Dendritic cell treated with granulocyte-macrophage colony-stimulating factor and Interleukin-4, amounts not matched to agents 40 ng/mL and 50 ng/mL, for 4 days (primary cell): Measurements from ENCODE around the gene DNAH14.

Source experiments
- H3K27ac Mint-ChIP-seq: one replicate; pipeline ENCODE4 v1.8.0; 2022; ENCODE audit warnings: mild to moderate bottlenecking, mixed read lengths
- H3K27me3 Mint-ChIP-seq: one replicate; pipeline ENCODE4 v1.8.0; 2022; ENCODE audit warnings: mild to moderate bottlenecking, mixed read lengths
- H3K36me3 Mint-ChIP-seq: one replicate; pipeline ENCODE4 v1.8.0; 2022; ENCODE audit warnings: low read depth, mixed read lengths
- H3K4me1 Mint-ChIP-seq: one replicate; pipeline ENCODE4 v1.8.0; 2022; ENCODE audit warnings: low read depth, mixed read lengths
- H3K4me3 Mint-ChIP-seq: one replicate; pipeline ENCODE4 v1.8.0; 2022; ENCODE audit warnings: mild to moderate bottlenecking, moderate library complexity, mixed read lengths
- H3K9me3 Mint-ChIP-seq: one replicate; pipeline ENCODE4 v1.8.0; 2022; ENCODE audit warnings: mixed read lengths
- intact Hi-C: fragments of 100-400 bp; cut with micrococcal nuclease; formaldehyde crosslinking; loops from one replicate; pipeline ENCODE4 v1.15.0; 2022

The DNAH14 gene

DNA sequence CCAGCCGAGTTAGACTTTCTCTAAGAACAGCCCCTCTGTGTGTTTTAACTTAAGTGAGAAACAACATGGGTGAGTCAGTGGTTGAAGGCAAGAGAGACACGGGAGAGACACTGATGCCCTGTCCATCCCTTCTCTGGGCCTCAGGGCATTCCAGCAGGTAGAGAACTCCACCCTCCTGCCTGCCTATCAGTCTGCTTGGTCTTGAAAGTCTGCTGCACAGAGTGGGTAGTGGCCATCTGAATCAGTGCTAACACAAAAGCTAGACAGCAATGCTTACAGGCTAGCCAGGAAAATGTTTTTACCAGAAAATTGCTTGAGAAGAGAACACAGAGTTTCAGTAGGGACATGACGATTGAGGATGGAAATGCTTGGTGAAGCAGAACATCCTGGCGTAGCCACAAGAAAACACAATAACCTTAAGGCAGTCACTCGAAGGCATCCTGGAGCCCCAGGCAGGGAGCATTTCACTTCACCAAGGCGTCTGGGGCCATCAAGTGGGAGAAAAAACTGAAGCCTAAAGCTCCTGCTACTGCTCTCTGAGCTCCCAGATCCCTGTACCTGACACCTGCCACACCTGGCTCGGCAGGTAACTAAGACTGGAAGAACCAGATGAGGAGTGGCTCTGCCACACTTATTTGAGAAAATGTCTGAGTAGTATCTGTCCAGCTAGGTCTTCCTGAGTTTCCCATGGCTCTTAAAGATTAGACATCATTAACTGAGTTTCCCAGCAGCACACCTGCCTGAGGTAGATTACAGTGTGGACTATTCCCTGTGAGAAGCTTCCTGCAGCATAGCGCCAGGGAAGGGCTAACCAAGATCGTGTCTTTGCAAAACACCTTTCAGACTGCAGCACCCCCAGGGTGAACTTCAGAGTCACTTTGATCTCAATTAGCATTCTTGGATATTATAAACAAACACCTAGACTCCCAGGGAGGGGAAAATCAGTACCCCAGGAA lies 516.4 kb downstream of the DNAH14 start:
- H3K4me1 Mint-ChIP-seq: peaks cover 88% of the 10 kb centered on the region
- no peaks in the 10 kb centered on the region for H3K27me3 Mint-ChIP-seq
- no peaks in the 10 kb centered on the region for H3K36me3 Mint-ChIP-seq
- no peaks in the 10 kb centered on the region for H3K9me3 Mint-ChIP-seq
- intact Hi-C loops: loop anchor here (1.0 kb wide), 2 partner anchors 18 to 20 kb away; partner anchors contain the start of gene LBR
- H3K4me3 Mint-ChIP-seq: peak overlapping the region; percentile 58
- H3K27ac Mint-ChIP-seq: peak overlapping the region; percentile 78

DNA sequence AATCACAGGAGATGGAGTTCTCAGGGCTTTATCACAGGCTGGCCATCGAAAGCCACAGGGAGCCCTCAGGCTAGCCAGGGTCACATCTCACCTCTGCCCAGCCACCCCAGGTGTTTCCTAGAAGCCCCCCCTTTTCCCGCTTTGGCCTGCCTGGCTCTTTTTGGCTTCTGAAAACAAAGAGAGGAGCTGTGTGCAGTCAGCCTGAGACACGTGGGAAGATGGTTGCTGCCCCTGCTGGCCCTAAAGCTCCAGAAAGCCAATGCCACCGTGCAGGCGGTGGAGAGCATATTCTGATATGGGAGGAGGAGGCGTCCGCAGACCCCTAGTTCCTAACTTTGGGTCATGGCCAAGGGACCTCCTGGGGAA lies 517.1 kb downstream of the DNAH14 start:
- Mint-ChIP-seq H3K36me3 (no peaks in the 10 kb centered on the region), H3K4me3 (no peak overlapping the region), H3K4me1 (peaks cover 88% of the 10 kb centered on the region), H3K9me3 (no peaks in the 10 kb centered on the region), H3K27me3 (no peaks in the 10 kb centered on the region), H3K27ac (peak overlapping the region; percentile 34)
- intact Hi-C loops: no loop called here

DNA sequence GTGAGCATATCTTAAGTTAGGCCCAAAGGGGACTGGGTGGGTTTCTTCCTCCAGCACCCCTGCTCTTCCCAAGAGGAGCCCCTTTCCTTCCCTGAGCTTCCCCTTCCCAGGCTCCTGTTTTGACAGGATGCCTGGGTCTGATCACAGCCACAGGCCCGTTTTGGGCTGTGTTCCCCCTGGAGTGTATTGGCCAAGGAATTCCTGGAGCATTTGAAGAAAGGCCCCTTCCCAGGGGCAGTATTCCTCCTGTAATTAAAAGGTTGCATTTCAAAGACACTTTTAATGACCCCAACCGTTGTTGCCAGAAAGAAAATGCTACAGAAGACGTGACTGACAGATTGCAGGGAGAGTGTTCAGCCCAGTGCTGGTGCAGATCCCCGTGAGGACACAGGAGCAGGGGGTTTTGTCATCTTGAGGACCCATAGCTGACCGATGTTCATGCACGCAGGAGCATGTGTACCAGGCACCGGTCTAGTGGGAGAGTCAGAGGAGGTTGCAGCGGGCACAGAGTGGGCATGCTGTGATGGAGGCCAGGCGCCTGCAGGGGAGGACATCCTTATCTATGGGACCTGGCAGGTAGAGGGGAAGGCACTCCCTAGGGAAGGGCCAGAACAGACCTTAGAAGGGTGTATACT lies 517.6 kb downstream of the DNAH14 start:
- intact Hi-C loops: no loop called here
- H3K27ac Mint-ChIP-seq: peak overlapping the region; percentile 34

DNA sequence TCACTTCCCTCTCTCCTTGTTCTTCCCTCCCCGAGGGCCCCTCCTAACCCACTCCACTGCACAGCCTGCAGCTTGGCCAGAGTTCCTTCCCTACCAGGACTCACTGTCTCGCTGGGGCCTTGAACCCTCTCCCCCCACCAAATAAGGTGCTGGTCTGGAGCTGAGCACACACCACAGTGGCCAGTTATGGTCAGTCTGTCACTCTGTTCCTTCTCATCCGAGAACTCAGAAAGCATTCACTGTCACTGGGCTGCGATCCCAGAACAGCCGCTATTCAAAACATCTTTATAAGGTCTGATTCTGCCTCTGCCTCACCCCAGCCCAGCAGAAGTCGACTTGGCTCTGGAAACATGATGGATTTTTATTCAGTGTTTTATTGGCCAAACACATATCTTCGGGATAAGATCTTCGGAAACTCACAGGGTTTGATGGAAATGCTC lies 518.2 kb downstream of the DNAH14 start:
- intact Hi-C loops: no loop called here
- H3K27ac Mint-ChIP-seq: peak overlapping the region; percentile 34
- H3K27me3 Mint-ChIP-seq: no peaks in the 10 kb centered on the region
- H3K36me3 Mint-ChIP-seq: no peaks in the 10 kb centered on the region
- peaks cover 78% of the 10 kb centered on the region for H3K4me1 Mint-ChIP-seq
- H3K9me3 Mint-ChIP-seq: no peaks in the 10 kb centered on the region
- no peak overlapping the region for H3K4me3 Mint-ChIP-seq

More for the DNA sequence above, 517.6 kb downstream of the DNAH14 start:
- peaks cover 83% of the 10 kb centered on the region for H3K4me1 Mint-ChIP-seq
- no peaks in the 10 kb centered on the region for H3K36me3 Mint-ChIP-seq
- H3K9me3 Mint-ChIP-seq: no peaks in the 10 kb centered on the region
- H3K27me3 Mint-ChIP-seq: no peaks in the 10 kb centered on the region
- H3K4me3 Mint-ChIP-seq: no peak overlapping the region

DNA sequence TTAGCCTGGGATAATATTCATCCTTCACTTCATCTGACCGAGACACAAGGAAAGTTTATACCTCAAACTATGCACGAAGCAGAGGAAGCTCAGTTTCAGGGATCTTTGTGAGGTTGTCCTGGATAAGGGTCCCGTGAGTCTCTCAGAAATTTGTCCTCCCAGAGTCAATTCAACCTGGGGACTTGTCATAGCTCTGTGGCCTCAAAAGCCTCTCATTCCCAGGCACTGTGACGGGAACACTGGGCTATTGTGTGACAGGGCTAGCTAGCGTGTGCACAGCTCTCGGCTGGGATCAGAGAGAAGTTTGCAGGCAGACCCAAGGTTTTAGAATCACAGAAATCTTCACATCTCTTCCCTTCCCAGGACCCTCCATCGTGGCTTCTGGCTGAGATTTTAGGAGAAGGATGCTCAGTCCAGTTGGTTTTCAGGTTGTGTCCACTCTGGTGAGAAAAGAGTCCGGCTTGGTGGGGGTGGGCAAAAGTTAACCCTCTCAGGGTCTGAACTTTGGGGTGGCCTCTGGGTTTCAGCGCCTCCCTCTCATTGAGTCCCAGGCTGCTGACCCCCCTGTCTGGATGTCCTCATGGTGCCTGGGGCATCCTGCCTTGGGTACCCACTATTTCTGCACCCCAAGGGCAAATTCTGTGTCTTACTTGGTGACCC lies 518.8 kb downstream of the DNAH14 start:
- Mint-ChIP-seq H3K36me3 (no peaks in the 10 kb centered on the region), H3K27me3 (no peaks in the 10 kb centered on the region), H3K4me1 (peaks cover 72% of the 10 kb centered on the region), H3K27ac (no peak overlapping the region), H3K4me3 (no peak overlapping the region), H3K9me3 (no peaks in the 10 kb centered on the region)
- intact Hi-C loops: no loop called here
